ENCODE data around the gene FZR1.
"Not testable (repeated sequence)": the region's sequence is repeated elsewhere in the genome, so short reads cannot be mapped to it uniquely, and the experiment has no call there.

Gene FZR1

DNA sequence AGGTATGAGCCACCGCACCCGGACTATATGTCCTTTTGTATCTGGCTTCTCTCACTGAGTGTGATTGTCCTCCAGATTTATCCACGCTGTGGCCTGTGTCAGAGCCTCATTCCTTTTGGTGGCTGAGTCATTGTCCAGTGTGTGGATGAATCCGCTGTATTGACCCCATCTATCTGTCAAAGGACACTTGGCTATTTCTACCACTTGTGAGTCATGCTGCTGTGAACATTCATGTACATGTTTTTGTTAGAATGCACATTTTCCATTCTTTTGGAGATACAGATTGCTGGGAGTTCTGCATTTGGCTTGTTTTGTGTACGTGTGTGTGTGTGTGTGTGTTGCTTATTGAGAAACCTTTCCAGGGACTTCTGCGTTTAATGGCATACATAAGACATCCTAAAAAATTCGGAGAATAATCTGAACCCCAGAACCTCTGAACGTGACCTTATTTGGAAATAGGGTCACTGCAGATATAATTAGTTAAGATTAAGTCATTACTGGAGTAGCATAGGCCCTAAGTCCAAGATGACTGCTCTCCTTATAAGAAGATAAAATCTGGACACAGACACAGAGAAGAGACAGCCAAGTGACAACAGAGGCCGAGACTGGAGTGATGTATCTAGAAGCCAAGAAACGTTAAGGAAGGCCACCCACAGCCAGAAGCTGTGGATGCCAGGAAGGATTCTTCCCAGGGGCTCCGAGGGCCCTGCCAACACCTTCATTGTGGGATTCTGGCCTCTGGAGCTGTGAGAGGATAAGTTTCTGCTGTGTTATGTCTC is 74.2 kb downstream of the FZR1 start:
- Histone ChIP-seq H3K27ac (peak overlapping the region in 10 of 21 experiments; percentile 4 to 64 (median 56)), H3K4me3 (no peak overlapping the region)

GRCh38 chr19:3581792-3582191 is 75.7 kb downstream of the FZR1 start:
- H3K27ac ChIP-seq, H3K4me3 ChIP-seq: not testable (repeated sequence)

GRCh38 chr19:3584036-3584802 is 78.1 kb downstream of the FZR1 start:
- not testable (repeated sequence) for H3K4me3 ChIP-seq, H3K27ac ChIP-seq

- Histone ChIP-seq H3K27ac (peak within 1 kb of the TSS in 1 of 21 experiments; percentile 2), H3K4me3 (peak within 1 kb of the TSS; percentile 3 to 30 (median 12))
Measured at GRCh38 chr19:3585301-3586126, 79.4 kb downstream of the FZR1 start, which contains the start of gene GIPC3. TSS of gene GIPC3 (plus strand) at chr19:3585478. CDS start at chr19:3585598, 120 bp downstream.

DNA sequence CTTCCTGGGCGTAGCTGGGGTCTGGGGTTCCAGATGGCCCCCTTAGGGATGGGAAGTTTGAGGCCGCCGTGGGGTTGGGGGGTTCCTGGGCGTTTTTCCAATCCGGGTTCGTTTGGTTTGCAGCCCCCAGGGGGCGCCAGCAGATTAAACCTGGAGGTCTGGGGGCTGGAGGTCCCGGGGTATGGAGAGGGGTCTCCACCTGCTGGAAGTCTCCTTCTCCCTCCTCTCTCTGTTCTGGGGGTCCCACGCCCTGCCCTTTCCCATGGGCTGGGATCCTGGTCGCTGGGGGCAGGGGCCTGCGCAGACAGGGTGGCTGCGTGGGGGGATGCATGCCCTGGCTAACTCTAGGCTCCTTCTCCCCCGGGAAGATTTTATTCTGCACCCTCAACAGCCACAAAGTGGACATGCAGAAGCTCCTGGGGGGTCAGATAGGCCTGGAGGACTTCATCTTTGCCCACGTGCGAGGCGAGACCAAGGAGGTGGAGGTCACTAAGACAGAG is 80.1 kb downstream of the FZR1 start:
- Histone ChIP-seq H3K27ac (no peak overlapping the region), H3K4me3 (peak overlapping the region in 4 of 7 experiments; percentile 8 to 30 (median 22))

GRCh38 chr19:3586707-3587346 is 80.7 kb downstream of the FZR1 start:
- Histone ChIP-seq H3K27ac (no peak overlapping the region), H3K4me3 (no peak overlapping the region)

Data from skin epidermis (tissue), 12 donors.